Transverse colon (tissue), 4 donors: ENCODE results near the gene DLGAP1. TPM values are rescaled to one million over a fixed set of nuclear protein-coding genes. Genes with fewer than 3 reads are reported as not detected.

Source experiments
- DNase-seq: peaks from one replicate; pipeline ENCODE4 v3.0.0-alpha.2; 2019
- H3K27ac ChIP-seq, 4 donors: fragments of 200-600 bp; sonication (generic); 2 replicates each; pipeline ENCODE4 v1.5.1; 2016 to 2018; ENCODE audit warnings: inconsistent platforms in 4 of 4
- H3K27me3 ChIP-seq: fragments of 200-600 bp; sonication (generic); 2 replicates; pipeline ENCODE4 v1.5.1; 2017; ENCODE audit warnings: inconsistent platforms
- H3K36me3 ChIP-seq, 4 donors: fragments of 200-600 bp; sonication (generic); 2 replicates each; pipeline ENCODE4 v1.5.1; 2017 to 2019; ENCODE audit warnings: inconsistent platforms in 4 of 4
- H3K4me1 ChIP-seq, 4 donors: fragments of 200-600 bp; sonication (generic); 2 replicates each; pipeline ENCODE4 v1.5.1; 2017 to 2020; ENCODE audit warnings: inconsistent platforms in 4 of 4
- H3K4me3 ChIP-seq, 4 donors: fragments of 200-600 bp; sonication (generic); 1 replicate in 1 of 4; 2 replicates in 3 of 4; pipeline versions ENCODE4 v1.5.1 to v1.6.1; 2017 to 2019; ENCODE audit warnings: inconsistent platforms in 4 of 4
- H3K9me3 ChIP-seq, 2 donors: fragments of 200-600 bp; sonication (generic); 2 replicates each; pipeline ENCODE4 v1.5.1; 2017 to 2019; ENCODE audit warnings: inconsistent platforms in 2 of 2
- EP300 ChIP-seq: sonication (generic); formaldehyde crosslinking; IDR thresholded peaks from one replicate; pipeline ENCODE4 v1.6.1; 2017; ENCODE audit warnings: antibody characterized with exemption, low read depth
- POLR2A ChIP-seq: fragments of 450-650 bp; IDR thresholded peaks from one replicate; pipeline ENCODE4 v1.6.1; 2016; ENCODE audit warnings: antibody characterized with exemption, mild to moderate bottlenecking, moderate library complexity
- POLR2AphosphoS5 ChIP-seq, 3 donors: sonication (generic); formaldehyde crosslinking; IDR thresholded peaks; one replicate each; pipeline ENCODE4 v1.6.1; 2016; ENCODE audit warnings: antibody characterized with exemption in 3 of 3
- WGBS, 2 donors: methylation state at CpG; one replicate each; pipeline ENCODE4 v1.1.5; 2018; ENCODE audit warnings: low coverage in 1 of 2; 5-methylcytosine and 5-hydroxymethylcytosine counted together
- in situ Hi-C, 4 donors: fragments of 200-750 bp; cut with MboI; loops; one replicate each; pipeline versions ENCODE4 v1.15.0 to v1.15.1; 2017; ENCODE audit warnings: low sequenced_read_pairs in 3 of 4, low pct_ligation_motif_present in 1 of 4, low pct_unique_long_range_greater_than_20kb in 1 of 4
- intact Hi-C: fragments of 100-400 bp; cut with DNase I; formaldehyde crosslinking; loops from one replicate; pipeline ENCODE4 v1.15.1; 2023; ENCODE audit warnings: low total_unique reads
- total RNA-seq, 4 donors: library from RNA; depleted of rRNA; stranded (reverse); fragments of >200 nt; gene quantifications; one replicate each; pipeline ENCODE4 v1.1.0, GENCODE V29; 2016
- TF ChIP-seq, protein P1 (sequence below), 5 experiments: fragments of 200-600 bp in 3 of 5; fragments of 450-650 bp in 2 of 5; sonication (generic) in 3 of 5; IDR thresholded peaks; 1 replicate in 2 of 5; 2 replicates in 3 of 5; pipeline ENCODE4 v1.5.1; 2016 to 2017; ENCODE audit warnings: antibody characterized with exemption in 5 of 5, inconsistent platforms in 3 of 5, mild to moderate bottlenecking in 2 of 5, moderate library complexity in 1 of 5

The DLGAP1 gene
- total RNA-seq, 4 donors from 2014 or later, result 2.7 to 7.2 (median 3.3) TPM

DNA sequence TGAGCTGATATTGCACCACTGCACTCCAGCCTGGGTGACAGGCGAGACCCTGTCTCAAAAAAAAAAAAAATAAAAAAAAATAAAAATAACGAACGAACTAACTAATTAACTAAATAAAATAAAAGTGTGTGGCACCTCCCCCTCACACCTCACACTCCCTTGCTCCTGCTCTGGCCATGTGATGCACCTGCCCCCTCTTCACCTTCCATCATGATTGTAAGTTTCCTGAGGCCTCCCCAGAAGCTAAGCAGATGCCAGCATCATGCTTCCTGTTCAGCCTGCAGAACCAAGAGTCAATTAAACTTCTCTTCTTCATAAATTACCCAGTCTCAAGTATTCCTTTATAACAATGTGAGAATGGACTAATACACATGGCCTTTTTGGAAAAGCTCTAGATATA is 773.0 kb downstream of the DLGAP1 start:
- DNase-seq, result no peak
- Histone ChIP-seq H3K27ac (no peak overlapping the region), H3K4me3 (no peak overlapping the region), H3K9me3 (no peaks in the 10 kb centered on the region), H3K36me3 (no peaks in the 10 kb centered on the region), H3K4me1 (no peaks in the 10 kb centered on the region), H3K27me3 (no peaks in the 10 kb centered on the region)
- intact Hi-C loops (no loop called here), in situ Hi-C loops (loop anchor here in 1 of 4 donors (25.0 kb wide), 1 partner anchor 180 kb away; no protein-coding TSS in a partner anchor)
- WGBS, 2 donors, result 76 to 89% methylated on average over 2 to 3 of the region's 3 CpGs
- no peak for TF ChIP-seq POLR2AphosphoS5 (IDR thresholded peaks at IDR 0.05)
- TF ChIP-seq, protein P1, sequence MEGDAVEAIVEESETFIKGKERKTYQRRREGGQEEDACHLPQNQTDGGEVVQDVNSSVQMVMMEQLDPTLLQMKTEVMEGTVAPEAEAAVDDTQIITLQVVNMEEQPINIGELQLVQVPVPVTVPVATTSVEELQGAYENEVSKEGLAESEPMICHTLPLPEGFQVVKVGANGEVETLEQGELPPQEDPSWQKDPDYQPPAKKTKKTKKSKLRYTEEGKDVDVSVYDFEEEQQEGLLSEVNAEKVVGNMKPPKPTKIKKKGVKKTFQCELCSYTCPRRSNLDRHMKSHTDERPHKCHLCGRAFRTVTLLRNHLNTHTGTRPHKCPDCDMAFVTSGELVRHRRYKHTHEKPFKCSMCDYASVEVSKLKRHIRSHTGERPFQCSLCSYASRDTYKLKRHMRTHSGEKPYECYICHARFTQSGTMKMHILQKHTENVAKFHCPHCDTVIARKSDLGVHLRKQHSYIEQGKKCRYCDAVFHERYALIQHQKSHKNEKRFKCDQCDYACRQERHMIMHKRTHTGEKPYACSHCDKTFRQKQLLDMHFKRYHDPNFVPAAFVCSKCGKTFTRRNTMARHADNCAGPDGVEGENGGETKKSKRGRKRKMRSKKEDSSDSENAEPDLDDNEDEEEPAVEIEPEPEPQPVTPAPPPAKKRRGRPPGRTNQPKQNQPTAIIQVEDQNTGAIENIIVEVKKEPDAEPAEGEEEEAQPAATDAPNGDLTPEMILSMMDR (IDR thresholded peaks at IDR 0.05), result no peak
- TF ChIP-seq EP300, result no peak
- TF ChIP-seq POLR2A, result no peak

DNA sequence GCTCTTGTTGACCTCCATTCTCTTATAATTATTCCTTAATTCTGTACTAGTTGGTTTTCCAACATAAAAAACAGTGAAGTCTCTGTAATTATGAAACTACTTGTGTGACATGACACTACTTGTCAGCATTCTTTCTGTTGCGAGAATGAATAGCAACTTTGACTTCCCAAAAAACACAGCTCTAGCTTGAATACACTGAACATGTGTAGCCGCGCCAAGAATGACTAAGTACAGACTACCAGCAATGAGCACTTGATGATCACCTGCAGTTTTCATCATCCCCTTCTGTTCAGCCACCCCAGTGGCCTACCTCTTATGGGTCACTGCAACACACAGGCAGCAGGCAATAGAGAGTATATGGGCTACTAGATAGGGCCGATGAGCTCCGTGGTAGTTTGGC is 775.9 kb downstream of the DLGAP1 start:
- no peaks in the 10 kb centered on the region for H3K4me1 ChIP-seq
- no peak overlapping the region for H3K4me3 ChIP-seq
- in situ Hi-C loops, result loop anchor here in 1 of 4 donors (25.0 kb wide), 1 partner anchor 183 kb away; no protein-coding TSS in a partner anchor
- DNase-seq, result no peak
- H3K27ac ChIP-seq, result no peak overlapping the region
- H3K27me3 ChIP-seq, result no peaks in the 10 kb centered on the region
- TF ChIP-seq, protein P1 (IDR thresholded peaks at IDR 0.05), result no peak
- TF ChIP-seq EP300 (no peak), POLR2A (no peak), POLR2AphosphoS5 (IDR thresholded peaks at IDR 0.05) (no peak)
- intact Hi-C loops, result no loop called here
- no peaks in the 10 kb centered on the region for H3K36me3 ChIP-seq
- no peaks in the 10 kb centered on the region for H3K9me3 ChIP-seq
- 79 to 87% methylated on average over 3 to 5 of the region's 5 CpGs for WGBS, 2 donors

DNA sequence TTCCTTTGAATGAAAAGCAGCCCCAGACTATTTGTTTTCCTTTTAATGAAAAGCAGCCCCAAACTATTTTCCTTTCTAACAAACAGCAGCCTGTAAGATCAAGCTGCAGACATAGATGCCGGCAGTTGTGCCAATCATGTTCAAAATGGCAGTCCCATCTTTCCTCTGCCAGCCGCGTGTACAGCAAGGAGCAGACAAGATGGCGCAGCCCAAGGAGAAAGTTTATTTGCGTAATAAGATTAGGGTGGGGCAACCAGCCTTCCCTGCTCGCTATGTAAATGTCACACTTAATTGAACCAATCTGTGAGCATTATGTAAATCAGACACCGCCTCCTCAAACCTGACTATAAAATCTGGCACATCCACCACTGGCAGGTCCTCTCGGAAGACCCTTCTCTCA is 779.1 kb downstream of the DLGAP1 start:
- Histone ChIP-seq H3K27ac (no peak overlapping the region), H3K4me1 (peaks cover 0 to 7% (median 5%) of the 10 kb centered on the region in 4 donors), H3K36me3 (no peaks in the 10 kb centered on the region), H3K4me3 (no peak overlapping the region), H3K9me3 (no peaks in the 10 kb centered on the region), H3K27me3 (no peaks in the 10 kb centered on the region)
- intact Hi-C loops, result no loop called here
- no peak for TF ChIP-seq POLR2AphosphoS5 (IDR thresholded peaks at IDR 0.05)
- no peak for TF ChIP-seq EP300
- TF ChIP-seq, protein P1 (IDR thresholded peaks at IDR 0.05), result no peak
- no peak for TF ChIP-seq POLR2A
- 93 to 94% methylated on average over 2 to 8 of the region's 8 CpGs for WGBS, 2 donors
- DNase-seq, result no peak
- in situ Hi-C loops, result loop anchor here in 1 of 4 donors (25.0 kb wide), 1 partner anchor 186 kb away; no protein-coding TSS in a partner anchor

DNA sequence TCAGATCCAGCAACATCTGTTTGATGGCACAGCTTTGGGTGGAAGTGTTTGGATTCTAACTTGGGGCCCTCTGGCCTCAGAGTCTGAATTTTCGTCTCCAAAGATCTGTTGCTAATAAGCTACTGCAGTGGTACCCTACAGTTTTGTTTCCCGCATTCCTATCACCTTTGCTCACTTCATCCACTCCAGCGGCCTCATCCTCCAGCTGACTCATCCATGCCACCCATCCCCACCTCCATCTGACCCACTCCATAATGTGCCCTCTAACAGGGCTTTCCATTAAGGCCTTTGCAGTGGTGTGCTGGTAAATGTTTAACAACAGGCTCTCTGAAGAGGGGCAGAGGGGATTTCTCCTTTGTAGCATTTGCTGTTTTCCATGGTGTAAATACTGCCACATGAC is 779.7 kb downstream of the DLGAP1 start:
- Histone ChIP-seq H3K4me1 (peaks cover 0 to 10% (median 8%) of the 10 kb centered on the region in 4 donors), H3K9me3 (no peaks in the 10 kb centered on the region), H3K27ac (no peak overlapping the region), H3K36me3 (no peaks in the 10 kb centered on the region), H3K27me3 (no peaks in the 10 kb centered on the region), H3K4me3 (no peak overlapping the region)
- TF ChIP-seq EP300, result no peak
- TF ChIP-seq, protein P1 (IDR thresholded peaks at IDR 0.05), result no peak
- TF ChIP-seq POLR2A, result no peak
- TF ChIP-seq POLR2AphosphoS5 (IDR thresholded peaks at IDR 0.05), result no peak
- in situ Hi-C loops (loop anchor here in 1 of 4 donors (25.0 kb wide), 1 partner anchor 187 kb away; no protein-coding TSS in a partner anchor), intact Hi-C loops (no loop called here)
- DNase-seq, result no peak
- 90 to 100% methylated on average over 2 to 3 of the region's 3 CpGs for WGBS, 2 donors
